AG04449 (cell line): ENCODE results near the gene KCNJ12.
"Not testable (repeated sequence)": the region's sequence is repeated elsewhere in the genome, so short reads cannot be mapped to it uniquely, and the experiment has no call there.

ENCODE experiments used
- CTCF ChIA-PET: fragments of 350-600 bp; formaldehyde crosslinking; extraction: SDS; loops from one replicate; lab custom pipeline; 2021; ENCODE audit warnings: antibody characterized with exemption; lab: Yijun Ruan, JAX
- POLR2A ChIA-PET: fragments of 400-600, 350-600 bp; formaldehyde crosslinking; extraction: SDS; loops from one replicate; lab custom pipeline; 2020; ENCODE audit warnings: antibody characterized with exemption, inconsistent platforms; lab: Yijun Ruan, JAX
- DNase-seq: peaks from one replicate; pipeline ENCODE4 v3.0.0-alpha.2; 2010; ENCODE audit warnings: low read depth, low spot score
- H3K4me3 ChIP-seq: 2 replicates; pipeline ENCODE4 v1.5.1; 2011; ENCODE audit warnings: low read depth, mild to moderate bottlenecking, control low read depth, low read length
- TF ChIP-seq, protein P1 (sequence below): IDR thresholded peaks from one replicate; pipeline ENCODE4 v1.5.1; 2011; ENCODE audit warnings: mild to moderate bottlenecking, moderate library complexity, low read length, control low read depth, inconsistent platforms; ENCODE audit not compliant: insufficient read depth; ENCODE audit errors: missing control alignments

The KCNJ12 gene

DNA sequence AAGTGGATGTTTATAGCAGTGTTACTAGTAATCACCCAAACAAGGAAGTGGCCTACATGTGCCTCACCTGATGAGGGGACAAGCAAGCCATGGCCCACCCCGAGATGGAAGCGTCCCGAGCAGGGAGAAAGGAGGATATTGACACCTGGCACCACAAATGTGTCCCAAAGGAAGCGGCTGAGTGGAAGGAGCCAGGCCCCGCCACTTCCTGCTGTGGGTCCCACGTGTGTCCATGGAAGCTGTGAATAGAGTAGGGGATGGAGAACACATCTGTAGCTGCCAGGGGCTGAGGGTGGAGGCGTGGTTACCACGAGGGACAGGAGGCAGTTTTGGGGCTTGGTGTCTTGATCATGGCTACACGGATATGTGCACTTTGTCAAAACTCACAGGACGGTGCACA lies 49.2 kb downstream of the KCNJ12 start:
- DNase-seq, result no peak
- no peak overlapping the region for H3K4me3 ChIP-seq
- TF ChIP-seq, protein P1, sequence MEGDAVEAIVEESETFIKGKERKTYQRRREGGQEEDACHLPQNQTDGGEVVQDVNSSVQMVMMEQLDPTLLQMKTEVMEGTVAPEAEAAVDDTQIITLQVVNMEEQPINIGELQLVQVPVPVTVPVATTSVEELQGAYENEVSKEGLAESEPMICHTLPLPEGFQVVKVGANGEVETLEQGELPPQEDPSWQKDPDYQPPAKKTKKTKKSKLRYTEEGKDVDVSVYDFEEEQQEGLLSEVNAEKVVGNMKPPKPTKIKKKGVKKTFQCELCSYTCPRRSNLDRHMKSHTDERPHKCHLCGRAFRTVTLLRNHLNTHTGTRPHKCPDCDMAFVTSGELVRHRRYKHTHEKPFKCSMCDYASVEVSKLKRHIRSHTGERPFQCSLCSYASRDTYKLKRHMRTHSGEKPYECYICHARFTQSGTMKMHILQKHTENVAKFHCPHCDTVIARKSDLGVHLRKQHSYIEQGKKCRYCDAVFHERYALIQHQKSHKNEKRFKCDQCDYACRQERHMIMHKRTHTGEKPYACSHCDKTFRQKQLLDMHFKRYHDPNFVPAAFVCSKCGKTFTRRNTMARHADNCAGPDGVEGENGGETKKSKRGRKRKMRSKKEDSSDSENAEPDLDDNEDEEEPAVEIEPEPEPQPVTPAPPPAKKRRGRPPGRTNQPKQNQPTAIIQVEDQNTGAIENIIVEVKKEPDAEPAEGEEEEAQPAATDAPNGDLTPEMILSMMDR, result no peak
- CTCF ChIA-PET, result no interaction called here
- POLR2A ChIA-PET, result no interaction called here

DNA sequence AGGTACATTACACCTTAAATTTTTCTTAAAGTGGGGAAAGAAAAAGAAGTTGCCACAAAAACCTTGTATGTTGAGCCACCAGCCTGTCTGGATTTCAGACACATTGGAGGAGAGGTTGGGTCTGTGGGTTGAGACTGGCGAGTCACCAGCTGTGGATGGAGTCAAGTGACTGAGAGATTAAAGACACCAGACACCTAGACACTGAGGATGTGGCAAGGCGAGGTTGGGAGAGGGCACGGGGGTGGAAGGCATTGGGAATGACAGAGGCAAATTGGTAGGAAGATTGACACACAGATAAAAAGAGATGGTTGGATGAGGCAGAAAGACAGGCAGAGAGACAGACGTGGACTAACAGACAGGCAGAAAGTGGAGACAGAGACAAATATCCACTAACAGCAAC lies 49.6 kb downstream of the KCNJ12 start:
- ChIA-PET POLR2A (no interaction called here), CTCF (no interaction called here)
- TF ChIP-seq, protein P1, result no peak
- DNase-seq, result no peak
- no peak overlapping the region for H3K4me3 ChIP-seq

DNA sequence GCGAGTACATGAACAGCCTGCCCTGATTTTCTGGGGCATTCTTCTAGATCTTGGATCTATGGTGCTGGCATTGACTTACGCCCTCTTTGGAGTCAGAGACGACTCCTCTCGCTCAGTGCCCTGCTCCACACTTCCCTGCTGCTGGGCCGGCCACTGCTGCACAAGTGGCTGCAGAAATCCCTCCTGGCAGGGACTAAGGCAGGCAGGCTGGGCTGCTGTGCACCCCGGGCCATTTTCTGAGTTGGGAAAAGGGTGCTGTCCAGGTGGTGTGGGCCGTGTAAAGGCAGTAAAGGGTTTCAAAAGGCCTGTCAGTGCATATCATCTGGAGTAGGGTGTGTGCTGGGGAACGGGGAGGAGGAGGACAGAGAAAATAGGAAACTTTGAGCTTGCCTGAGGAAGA lies 50.1 kb downstream of the KCNJ12 start:
- CTCF ChIA-PET, DNase-seq, H3K4me3 ChIP-seq, POLR2A ChIA-PET: not testable (repeated sequence)

DNA sequence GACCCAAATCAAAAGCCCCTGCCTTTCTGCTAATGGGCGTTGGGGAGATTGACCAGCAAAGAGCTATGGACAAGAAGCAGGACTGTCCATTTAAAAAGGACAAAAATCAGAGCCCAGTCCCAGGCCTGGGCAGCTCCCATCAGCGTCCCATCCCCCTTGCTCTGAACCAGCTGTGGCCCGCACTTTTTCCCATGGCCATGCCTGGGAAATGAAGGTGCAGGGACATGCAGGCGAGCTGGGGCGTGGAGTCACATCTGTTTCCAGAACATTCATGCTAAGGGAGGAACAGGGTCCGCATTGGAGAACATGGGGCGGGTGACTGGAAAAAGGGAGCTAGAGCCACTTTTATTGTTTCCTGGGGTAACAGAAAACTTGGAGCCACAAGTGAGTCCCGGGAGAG lies 50.7 kb downstream of the KCNJ12 start:
- CTCF ChIA-PET, DNase-seq, POLR2A ChIA-PET, H3K4me3 ChIP-seq: not testable (repeated sequence)

DNA sequence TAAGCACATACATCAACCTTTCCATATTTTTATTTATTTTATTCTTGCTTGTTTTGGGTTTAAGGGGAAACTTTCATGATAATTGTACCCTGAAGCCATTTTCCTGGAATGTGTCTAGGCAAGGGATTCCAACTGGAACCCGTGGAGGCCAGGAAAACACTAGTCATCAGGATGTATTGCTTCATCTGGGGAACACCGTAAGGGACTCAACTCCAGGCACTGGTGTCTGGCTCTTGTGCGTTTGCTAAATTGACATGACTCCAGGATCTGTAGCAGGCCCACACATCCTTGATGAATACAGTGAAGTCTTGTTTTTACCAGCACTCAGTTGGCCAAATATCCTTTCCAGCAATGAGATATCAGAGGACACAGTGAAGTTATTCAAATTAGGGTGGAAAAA lies 51.6 kb downstream of the KCNJ12 start:
- CTCF ChIA-PET, POLR2A ChIA-PET, H3K4me3 ChIP-seq, DNase-seq: not testable (repeated sequence)

DNA sequence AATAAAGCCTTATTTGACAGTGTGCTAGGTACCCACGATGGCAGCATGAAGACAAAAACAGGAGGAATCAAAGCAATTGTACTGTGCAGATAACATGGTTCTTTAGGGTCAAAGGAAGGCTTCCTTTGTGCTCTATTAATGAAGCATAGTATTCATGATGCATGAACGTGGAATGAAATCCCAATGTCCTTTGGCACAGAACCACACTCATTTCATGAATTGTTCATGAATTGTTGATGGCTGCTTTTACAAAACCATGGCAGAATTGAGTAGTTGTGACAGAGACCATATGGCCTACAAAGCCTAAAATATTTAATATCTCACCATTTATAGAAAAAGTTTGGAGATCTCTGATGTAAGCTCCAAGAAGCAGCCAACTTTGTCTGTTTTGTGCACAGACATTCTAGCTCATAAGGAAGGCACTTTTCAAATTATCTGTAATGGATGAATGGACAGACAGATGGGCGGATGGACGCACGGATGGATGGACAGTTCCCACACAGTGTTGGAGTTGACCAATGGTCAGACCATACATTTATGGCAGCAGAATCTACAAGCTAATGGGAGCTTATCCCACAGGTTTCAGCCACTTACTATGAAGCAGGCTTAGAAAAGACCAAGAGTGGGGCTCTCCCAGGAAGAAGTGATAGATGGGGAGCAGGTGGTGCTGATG lies 52.7 kb downstream of the KCNJ12 start:
- DNase-seq, POLR2A ChIA-PET, H3K4me3 ChIP-seq, CTCF ChIA-PET: not testable (repeated sequence)

DNA sequence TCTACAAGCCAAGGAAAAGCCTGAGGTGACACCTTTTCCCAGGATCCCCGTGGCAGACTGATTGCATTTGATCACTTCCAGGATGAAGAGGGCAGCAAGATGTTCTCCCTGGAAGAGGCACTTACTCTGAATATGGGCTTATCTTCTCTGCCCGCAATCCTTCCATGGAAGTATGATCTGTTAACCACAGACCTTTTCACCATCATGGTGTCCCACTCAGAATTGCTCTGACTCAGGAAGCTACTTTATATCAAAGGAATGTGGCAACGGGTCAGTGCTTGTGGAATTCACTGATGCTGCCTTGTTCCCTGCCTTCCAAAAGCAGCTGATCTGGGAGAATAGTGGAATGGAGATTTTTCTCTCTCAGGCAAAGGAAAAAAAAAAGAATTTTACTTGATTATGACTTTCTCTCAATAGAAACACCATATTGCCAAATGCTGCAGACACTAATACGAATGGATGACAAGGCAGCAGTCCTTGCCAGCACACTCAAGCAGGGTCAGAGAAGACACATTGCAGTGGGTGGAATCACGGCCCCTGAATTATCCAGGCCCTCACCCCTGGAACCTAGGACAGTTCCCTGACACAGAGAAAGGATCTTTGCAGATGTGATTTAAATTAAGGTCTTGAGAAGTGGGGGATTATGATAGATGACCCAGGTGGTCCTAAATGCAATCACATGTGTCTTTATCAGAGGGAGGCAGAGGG lies 53.9 kb downstream of the KCNJ12 start:
- POLR2A ChIA-PET, CTCF ChIA-PET, H3K4me3 ChIP-seq: not testable (repeated sequence)
- DNase-seq, result peak; percentile 3

DNA sequence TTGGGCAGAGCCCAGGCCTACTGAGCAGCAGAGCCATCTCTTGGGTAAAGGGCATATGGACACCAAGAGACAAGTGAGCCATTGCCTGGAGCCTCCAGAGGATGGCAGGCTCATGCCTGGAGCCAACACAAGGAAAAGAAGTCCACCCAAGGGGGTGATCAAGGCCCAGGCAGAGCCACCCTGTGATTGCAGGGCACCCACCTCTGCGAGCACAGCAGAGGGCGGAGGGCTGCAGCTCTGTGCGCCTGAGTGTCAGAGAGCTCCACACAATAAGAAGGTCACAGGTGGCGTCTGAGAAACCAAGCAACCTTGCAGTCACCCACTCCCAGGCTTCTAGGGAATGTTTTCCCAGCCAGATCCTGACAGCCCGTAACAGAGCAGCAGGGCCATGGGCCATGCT lies 57.8 kb downstream of the KCNJ12 start:
- H3K4me3 ChIP-seq, DNase-seq, CTCF ChIA-PET, POLR2A ChIA-PET: not testable (repeated sequence)

DNA sequence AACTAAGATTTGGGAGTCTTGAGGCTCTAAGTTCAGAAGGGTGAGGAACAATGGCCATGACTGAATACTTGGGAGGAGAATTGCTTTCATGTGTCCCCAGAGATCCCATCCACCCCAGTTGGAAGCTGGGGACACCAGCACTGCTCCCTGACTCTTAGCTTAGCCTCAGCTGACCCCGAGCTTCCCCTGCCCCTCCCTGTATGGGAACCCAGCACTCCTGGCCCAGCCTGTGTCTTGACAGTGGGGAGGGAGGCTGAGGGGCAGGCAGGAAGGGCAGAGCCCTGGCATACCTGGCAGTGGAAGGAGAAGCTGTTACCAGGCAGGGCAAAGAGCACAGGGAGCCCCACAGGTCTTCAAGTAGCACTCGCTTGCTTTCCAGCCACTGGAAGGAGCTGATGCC lies 58.8 kb downstream of the KCNJ12 start:
- POLR2A ChIA-PET, result not testable (repeated sequence)

DNA sequence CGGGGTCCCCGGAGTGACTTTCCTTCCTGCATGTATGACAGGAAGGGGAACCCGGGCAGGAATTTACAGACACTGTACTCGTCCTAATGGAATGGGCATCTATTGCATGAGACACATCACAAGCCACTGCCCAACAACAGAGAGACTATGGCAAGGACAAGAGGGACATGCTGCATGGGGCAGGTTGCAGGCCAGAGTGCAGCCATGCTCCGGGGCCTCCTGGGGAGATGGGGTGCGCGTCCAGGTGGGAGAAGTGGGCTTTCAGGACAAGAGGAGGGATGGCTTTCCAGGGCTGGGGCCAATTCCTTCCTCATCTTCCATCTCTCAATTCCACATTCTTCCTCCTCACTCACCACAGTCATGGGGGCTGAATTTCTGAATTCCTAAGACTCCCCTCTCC lies 60.3 kb downstream of the KCNJ12 start:
- DNase-seq, H3K4me3 ChIP-seq, CTCF ChIA-PET, POLR2A ChIA-PET: not testable (repeated sequence)

More for the DNA sequence above, 58.8 kb downstream of the KCNJ12 start:
- DNase-seq, H3K4me3 ChIP-seq, CTCF ChIA-PET: not testable (repeated sequence)

DNA sequence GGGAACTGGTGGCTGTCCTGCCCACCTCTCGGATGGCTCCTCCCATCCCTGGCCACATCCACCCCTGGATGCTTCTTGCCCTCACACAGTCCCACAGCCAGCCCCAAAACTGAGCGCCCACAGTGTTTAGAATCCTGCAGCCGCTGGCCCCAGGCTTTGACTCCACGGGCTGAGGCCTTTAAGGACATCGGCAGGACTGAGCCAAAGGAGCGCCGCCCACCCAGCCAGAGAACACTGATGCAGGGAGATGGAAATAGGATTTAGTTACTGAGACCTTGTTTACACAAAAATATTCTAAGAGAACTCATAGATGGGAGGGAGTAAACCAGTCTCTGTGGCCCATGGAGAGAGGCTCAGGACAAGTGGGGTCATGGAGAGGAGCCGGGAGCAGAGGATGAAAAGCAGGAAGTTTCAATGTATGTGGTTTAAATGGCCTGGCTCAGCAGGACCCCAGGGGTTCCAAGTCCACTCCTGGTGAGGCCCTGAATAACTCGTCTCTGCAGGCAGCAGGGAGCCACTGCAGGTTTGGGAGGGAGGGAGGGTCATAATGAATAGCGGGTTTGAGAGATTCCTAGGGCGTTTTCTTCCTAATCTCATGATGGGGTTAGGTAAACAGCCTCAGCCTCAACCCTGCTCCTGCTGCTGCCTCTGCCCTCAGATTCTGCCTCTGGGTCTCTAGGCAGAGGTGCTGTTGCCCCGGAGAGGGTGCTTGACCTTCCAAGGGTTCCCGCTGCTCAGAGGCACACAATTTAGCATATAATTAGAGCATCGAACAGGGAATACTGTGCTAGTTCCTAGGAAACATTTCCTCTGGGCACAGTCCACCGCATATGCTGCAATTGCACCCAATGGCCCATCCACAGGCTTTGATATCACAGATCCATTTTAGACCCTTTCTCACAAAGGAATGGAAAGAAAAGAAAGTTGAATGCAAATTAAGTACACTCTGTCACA lies 61.0 kb downstream of the KCNJ12 start:
- CTCF ChIA-PET, DNase-seq, H3K4me3 ChIP-seq, POLR2A ChIA-PET: not testable (repeated sequence)

DNA sequence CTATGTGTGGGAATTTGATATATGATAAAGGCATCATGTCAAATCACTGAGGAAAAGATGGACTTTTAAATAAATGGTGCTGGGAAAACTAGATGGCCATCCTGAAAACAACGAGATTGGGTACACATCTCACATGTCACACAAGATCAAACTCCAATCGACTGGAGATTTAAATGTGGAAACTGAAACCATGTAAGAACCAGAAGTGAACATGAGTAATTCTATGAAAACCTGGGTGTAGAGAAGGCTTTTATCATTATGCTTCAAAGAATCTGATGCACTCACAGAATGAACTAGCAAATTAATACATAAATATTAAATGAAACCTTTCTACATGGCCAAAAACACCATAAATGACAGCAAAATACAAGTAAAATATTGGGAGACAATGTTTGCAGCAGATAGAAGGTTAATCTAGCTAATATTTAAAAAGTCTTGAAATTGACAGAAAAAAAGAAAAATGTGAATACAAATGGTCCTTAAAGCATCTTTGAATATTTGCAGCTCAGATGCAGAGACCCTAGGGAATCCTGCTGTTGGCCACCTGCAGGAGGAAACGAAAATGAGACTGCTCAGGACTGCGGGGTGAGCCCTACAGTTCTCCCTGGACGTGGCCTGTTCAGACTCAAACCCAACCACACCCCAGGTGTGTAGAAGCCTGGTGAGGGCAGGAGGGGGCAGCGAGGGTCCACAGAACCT lies 62.3 kb downstream of the KCNJ12 start:
- H3K4me3 ChIP-seq, CTCF ChIA-PET, DNase-seq, POLR2A ChIA-PET: not testable (repeated sequence)

DNA sequence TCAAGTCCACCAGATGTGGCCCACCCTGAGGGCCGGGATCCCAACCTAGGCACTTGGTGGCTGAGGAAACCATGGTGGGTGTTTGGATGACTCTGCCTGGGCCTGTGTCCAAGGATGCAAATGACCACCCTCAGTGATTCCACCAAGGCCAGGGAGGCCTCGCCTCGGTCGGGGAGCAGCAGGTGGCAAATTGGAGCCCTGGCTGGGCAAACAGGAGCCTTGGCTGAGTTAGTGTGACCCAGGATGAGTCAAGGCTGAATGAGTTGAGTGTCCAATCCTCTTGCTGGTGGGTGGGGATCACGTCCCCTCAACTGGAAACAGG lies 62.8 kb downstream of the KCNJ12 start:
- DNase-seq, H3K4me3 ChIP-seq, POLR2A ChIA-PET, CTCF ChIA-PET: not testable (repeated sequence)
